ENCODE results near the gene CXCL8.

GRCh38 chr4:73705056-73705432 lies 35.3 kb upstream of the CXCL8 start:
- TF ChIP-seq, protein P1, sequence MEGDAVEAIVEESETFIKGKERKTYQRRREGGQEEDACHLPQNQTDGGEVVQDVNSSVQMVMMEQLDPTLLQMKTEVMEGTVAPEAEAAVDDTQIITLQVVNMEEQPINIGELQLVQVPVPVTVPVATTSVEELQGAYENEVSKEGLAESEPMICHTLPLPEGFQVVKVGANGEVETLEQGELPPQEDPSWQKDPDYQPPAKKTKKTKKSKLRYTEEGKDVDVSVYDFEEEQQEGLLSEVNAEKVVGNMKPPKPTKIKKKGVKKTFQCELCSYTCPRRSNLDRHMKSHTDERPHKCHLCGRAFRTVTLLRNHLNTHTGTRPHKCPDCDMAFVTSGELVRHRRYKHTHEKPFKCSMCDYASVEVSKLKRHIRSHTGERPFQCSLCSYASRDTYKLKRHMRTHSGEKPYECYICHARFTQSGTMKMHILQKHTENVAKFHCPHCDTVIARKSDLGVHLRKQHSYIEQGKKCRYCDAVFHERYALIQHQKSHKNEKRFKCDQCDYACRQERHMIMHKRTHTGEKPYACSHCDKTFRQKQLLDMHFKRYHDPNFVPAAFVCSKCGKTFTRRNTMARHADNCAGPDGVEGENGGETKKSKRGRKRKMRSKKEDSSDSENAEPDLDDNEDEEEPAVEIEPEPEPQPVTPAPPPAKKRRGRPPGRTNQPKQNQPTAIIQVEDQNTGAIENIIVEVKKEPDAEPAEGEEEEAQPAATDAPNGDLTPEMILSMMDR (conservative IDR thresholded peaks at IDR 0.05; ENCODE audit: low read depth, low read length): no peak
- no peak for TF ChIP-seq EZH2 (IDR thresholded peaks at IDR 0.05; ENCODE audit: low read length, unreplicated experiment)
